Osteoblast (primary cell): ENCODE results near the gene GFI1. TPM values are rescaled to one million over a fixed set of nuclear protein-coding genes. Genes with fewer than 3 reads are reported as not detected.

Experiments
- DNase-seq: peaks from one replicate; pipeline ENCODE4 v3.0.0; 2011; ENCODE audit warnings: low spot score, mixed read lengths; ENCODE audit not compliant: insufficient read length; ENCODE audit errors: missing footprints
- H2AFZ ChIP-seq: 2 replicates; pipeline ENCODE4 v1.6.0; 2011; ENCODE audit warnings: mild to moderate bottlenecking, low read length
- H3K27ac ChIP-seq: 2 replicates; pipeline ENCODE4 v1.5.1; 2011; ENCODE audit warnings: mild to moderate bottlenecking, low read depth, low read length, moderate library complexity
- H3K27me3 ChIP-seq: 2 replicates; pipeline ENCODE4 v1.6.0; 2012; ENCODE audit warnings: mild to moderate bottlenecking, control low read depth, inconsistent platforms, low read length, moderate library complexity; ENCODE audit not compliant: insufficient read depth
- H3K36me3 ChIP-seq: 2 replicates; pipeline ENCODE4 v1.5.1; 2011; ENCODE audit warnings: mild to moderate bottlenecking, low read length, control low read depth, moderate library complexity; ENCODE audit not compliant: insufficient read depth
- H3K4me1 ChIP-seq: 2 replicates; pipeline ENCODE4 v1.5.1; 2011; ENCODE audit warnings: mild to moderate bottlenecking, low read length, control low read depth, moderate library complexity; ENCODE audit not compliant: insufficient read depth
- H3K4me2 ChIP-seq: 2 replicates; pipeline ENCODE4 v1.6.0; 2011; ENCODE audit warnings: mild to moderate bottlenecking, low read length; ENCODE audit not compliant: insufficient read depth
- H3K4me3 ChIP-seq: fragments of 200-600 bp; sonication (generic); 3 replicates; pipeline ENCODE4 v1.5.1; 2012; ENCODE audit warnings: mild to moderate bottlenecking, low read length, inconsistent platforms; ENCODE audit not compliant: insufficient read depth
- H3K79me2 ChIP-seq: 2 replicates; pipeline ENCODE4 v1.6.0; 2012; ENCODE audit warnings: mild to moderate bottlenecking, low read length, control low read depth, inconsistent platforms; ENCODE audit not compliant: insufficient read depth
- H3K9me3 ChIP-seq: 2 replicates; pipeline ENCODE4 v1.5.1; 2011; ENCODE audit warnings: low read depth, low read length, control low read depth
- H4K20me1 ChIP-seq: 2 replicates; pipeline ENCODE4 v1.6.0; 2012; ENCODE audit warnings: mild to moderate bottlenecking, low read length, control low read depth; ENCODE audit not compliant: insufficient read depth
- CTCF ChIP-seq: IDR thresholded peaks from 2 replicates; pipeline ENCODE4 v1.5.1; 2011; ENCODE audit warnings: mild to moderate bottlenecking, low read depth, low read length, moderate library complexity; ENCODE audit errors: extremely low read depth
- total RNA-seq: library from RNA; depleted of rRNA; stranded (reverse); fragments of >200 nt; gene quantifications from 2 replicates; pipeline ENCODE4 v1.2.3, GENCODE V29; 2012

GFI1 gene
- total RNA-seq, 1 donor = not detected

- DNase-seq = no peak
- Histone ChIP-seq H2AFZ (no peak overlapping the region), H3K4me1 (no peaks in the 10 kb centered on the region), H3K4me3 (no peak overlapping the region), H3K27me3 (no peaks in the 10 kb centered on the region), H3K27ac (no peak overlapping the region), H4K20me1 (no peaks in the 10 kb centered on the region), H3K4me2 (no peak overlapping the region), H3K9me3 (no peaks in the 10 kb centered on the region), H3K36me3 (no peaks in the 10 kb centered on the region), H3K79me2 (no peaks in the 10 kb centered on the region)
- no peak for TF ChIP-seq CTCF
Measured at GRCh38 chr1:92509619-92510018, 22.9 kb upstream of the GFI1 start.

GRCh38 chr1:92505015-92505692 lies 18.4 kb upstream of the GFI1 start:
- no peak for TF ChIP-seq CTCF
- no peak overlapping the region for H2AFZ ChIP-seq
- H3K4me3 ChIP-seq = no peak overlapping the region
- H3K9me3 ChIP-seq = no peaks in the 10 kb centered on the region
- H3K79me2 ChIP-seq = no peaks in the 10 kb centered on the region
- H3K4me1 ChIP-seq = peaks cover 16% of the 10 kb centered on the region
- no peaks in the 10 kb centered on the region for H3K27me3 ChIP-seq
- no peak overlapping the region for H3K4me2 ChIP-seq
- no peak overlapping the region for H3K27ac ChIP-seq
- H3K36me3 ChIP-seq = no peaks in the 10 kb centered on the region
- H4K20me1 ChIP-seq = no peaks in the 10 kb centered on the region
- DNase-seq = no peak

- Histone ChIP-seq H3K4me1 (peaks cover 16% of the 10 kb centered on the region), H3K4me2 (peak overlapping the region; percentile 42), H4K20me1 (no peaks in the 10 kb centered on the region), H3K9me3 (no peaks in the 10 kb centered on the region), H3K27ac (no peak overlapping the region), H3K36me3 (no peaks in the 10 kb centered on the region), H3K27me3 (no peaks in the 10 kb centered on the region), H3K79me2 (no peaks in the 10 kb centered on the region), H2AFZ (no peak overlapping the region), H3K4me3 (no peak overlapping the region)
- no peak for DNase-seq
- TF ChIP-seq CTCF = no peak
Measured at GRCh38 chr1:92504291-92505014, 17.7 kb upstream of the GFI1 start.

GRCh38 chr1:92503926-92504285 lies 17.2 kb upstream of the GFI1 start:
- H3K27ac ChIP-seq = no peak overlapping the region

More at GRCh38 chr1:92503926-92504285, 17.2 kb upstream of the GFI1 start:
- Histone ChIP-seq H2AFZ (peak overlapping the region; percentile 28), H3K36me3 (no peaks in the 10 kb centered on the region), H3K4me2 (peak overlapping the region; percentile 42), H3K27me3 (no peaks in the 10 kb centered on the region), H3K4me1 (peaks cover 16% of the 10 kb centered on the region), H3K9me3 (no peaks in the 10 kb centered on the region), H3K79me2 (no peaks in the 10 kb centered on the region), H4K20me1 (no peaks in the 10 kb centered on the region), H3K4me3 (no peak overlapping the region)
- TF ChIP-seq CTCF = no peak
- peak; percentile 31 for DNase-seq
